ENCODE results near the gene DNAH9. TPM values are rescaled to one million over a fixed set of nuclear protein-coding genes. Genes with fewer than 3 reads are reported as not detected.
"Not testable (repeated sequence)": the region's sequence is repeated elsewhere in the genome, so short reads cannot be mapped to it uniquely, and the experiment has no call there.

DNAH9 gene
- polyA plus RNA-seq, 5 donors: 2.3 to 9.3 (median 6.6) TPM

GRCh38 chr17:11953924-11954323, 355.7 kb downstream of the DNAH9 start:
- DNase-seq: no peak

- DNase-seq: no peak
Measured at GRCh38 chr17:11954936-11955335, 356.7 kb downstream of the DNAH9 start.

GRCh38 chr17:11969565-11969964, 371.3 kb downstream of the DNAH9 start:
- no peak for DNase-seq

- DNase-seq: not testable (repeated sequence)
Measured at GRCh38 chr17:11972741-11973140, 374.5 kb downstream of the DNAH9 start.

GRCh38 chr17:11979795-11980194, 381.5 kb downstream of the DNAH9 start:
- no peak for DNase-seq

- DNase-seq: no peak
Measured at GRCh38 chr17:11980813-11981212, 382.5 kb downstream of the DNAH9 start.

- DNase-seq: no peak
Measured at GRCh38 chr17:11981862-11982261, 383.6 kb downstream of the DNAH9 start.

- DNase-seq: no peak
Measured at GRCh38 chr17:11986179-11986941, 388.1 kb downstream of the DNAH9 start.

GRCh38 chr17:11986942-11987329, 388.7 kb downstream of the DNAH9 start:
- peak; percentile 17 to 31 for DNase-seq

GRCh38 chr17:11990363-11990983, 392.2 kb downstream of the DNAH9 start:
- no peak for DNase-seq

- DNase-seq: no peak
Measured at GRCh38 chr17:11991461-11991860, 393.2 kb downstream of the DNAH9 start.

- peak in 1 of 2 donors; percentile 12 for DNase-seq
Measured at GRCh38 chr17:11996722-11997146, 398.5 kb downstream of the DNAH9 start.

GRCh38 chr17:11997147-11997971, 399.1 kb downstream of the DNAH9 start, which contains the start of gene ZNF18:
Gene ZNF18 (minus strand): TSS chr17:11997475. CDS start chr17:11992829, 4,646 bp downstream.
- peak; percentile 93 to 94 for DNase-seq

- no peak for DNase-seq
Measured at GRCh38 chr17:11997972-11998233, 399.6 kb downstream of the DNAH9 start.

- no peak for DNase-seq
Measured at GRCh38 chr17:11999696-12000095, 401.4 kb downstream of the DNAH9 start.

GRCh38 chr17:12007466-12007865, 409.2 kb downstream of the DNAH9 start:
- no peak for DNase-seq
